Stimulated activated CD4-positive, alpha-beta T cell treated with anti-CD3 and anti-CD28 coated beads, Interleukin-15, amount 100 ng/mL, for 24 hours (primary cell): ENCODE measurements around the gene PPP1R9B.

Source experiments
- DNase-seq: peaks from one replicate; pipeline ENCODE4 v3.0.0-alpha.2; 2020

PPP1R9B gene

DNA sequence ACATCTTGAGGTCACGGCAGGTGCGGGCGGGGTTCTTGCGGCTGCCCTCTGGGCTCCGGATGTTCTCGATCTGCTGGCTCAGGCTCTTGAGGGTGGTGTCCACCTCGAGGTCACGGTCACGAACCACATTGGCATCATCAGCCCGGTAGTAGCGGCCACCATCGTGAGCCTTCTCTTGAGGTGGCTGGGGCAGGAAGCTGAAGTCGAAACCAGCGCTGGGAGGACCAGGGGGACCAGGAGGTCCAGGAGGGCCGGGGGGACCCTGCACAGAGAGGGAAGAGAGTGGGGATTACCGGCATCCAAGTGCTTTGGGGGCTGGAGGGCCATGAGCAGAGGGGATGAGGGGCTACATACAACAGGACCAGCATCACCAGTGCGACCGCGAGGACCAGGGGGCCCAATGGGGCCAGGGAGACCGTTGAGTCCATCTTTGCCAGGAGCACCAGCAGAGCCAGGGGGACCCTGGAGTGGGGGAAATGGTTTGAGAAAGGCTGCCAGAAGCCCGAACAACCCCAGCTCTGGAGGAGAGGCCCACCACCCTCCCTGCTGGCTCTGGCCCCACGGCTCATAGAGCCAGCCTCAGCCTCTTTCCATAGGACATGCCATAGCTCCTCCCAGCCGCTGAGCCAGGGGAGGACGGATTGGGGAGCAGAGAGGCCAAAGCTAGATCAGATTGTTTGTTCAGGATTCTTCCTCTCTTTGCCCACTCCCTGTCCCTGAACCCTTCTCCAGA lies 36.4 kb upstream of the PPP1R9B start:
- no peak for DNase-seq

- DNase-seq, result no peak
Measured at GRCh38 chr17:50185631-50186471, 35.4 kb upstream of the PPP1R9B start.

- DNase-seq, result no peak
Measured at GRCh38 chr17:50184611-50185398, 34.3 kb upstream of the PPP1R9B start.

- no peak for DNase-seq
Measured at GRCh38 chr17:50184064-50184463, 33.6 kb upstream of the PPP1R9B start.

GRCh38 chr17:50183421-50183994 lies 33.0 kb upstream of the PPP1R9B start:
- no peak for DNase-seq

DNA sequence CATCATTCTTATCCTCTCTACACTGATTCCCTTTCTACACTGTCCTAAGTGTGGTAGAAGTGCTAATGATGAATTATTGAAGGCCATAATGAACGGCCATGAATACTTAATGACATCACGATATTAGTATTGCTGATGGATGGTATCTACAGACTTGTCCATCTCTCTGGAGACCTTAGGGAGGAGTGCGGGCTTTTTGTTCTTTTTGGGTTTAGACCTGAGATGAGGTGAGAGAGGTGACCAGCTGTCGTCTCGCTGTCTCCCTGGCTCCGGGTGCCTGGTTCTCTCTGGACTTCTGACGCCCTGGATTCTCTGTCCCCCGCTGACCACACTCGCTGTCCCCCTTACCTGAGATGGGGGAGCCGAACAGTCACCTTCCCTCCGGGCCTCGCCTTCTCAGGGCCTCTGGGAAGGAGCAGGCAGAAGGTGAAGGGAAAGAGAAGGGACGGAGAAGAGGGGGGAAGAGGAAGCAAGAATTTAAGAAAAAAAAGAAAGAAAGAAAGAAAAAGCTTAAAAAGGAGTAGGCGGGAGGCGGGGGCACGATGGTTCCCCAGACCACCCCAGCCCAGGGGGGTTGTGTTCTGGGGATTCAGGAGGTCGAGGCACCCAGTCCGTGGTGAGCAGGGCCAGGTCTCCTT lies 32.4 kb upstream of the PPP1R9B start:
- DNase-seq, result no peak

DNA sequence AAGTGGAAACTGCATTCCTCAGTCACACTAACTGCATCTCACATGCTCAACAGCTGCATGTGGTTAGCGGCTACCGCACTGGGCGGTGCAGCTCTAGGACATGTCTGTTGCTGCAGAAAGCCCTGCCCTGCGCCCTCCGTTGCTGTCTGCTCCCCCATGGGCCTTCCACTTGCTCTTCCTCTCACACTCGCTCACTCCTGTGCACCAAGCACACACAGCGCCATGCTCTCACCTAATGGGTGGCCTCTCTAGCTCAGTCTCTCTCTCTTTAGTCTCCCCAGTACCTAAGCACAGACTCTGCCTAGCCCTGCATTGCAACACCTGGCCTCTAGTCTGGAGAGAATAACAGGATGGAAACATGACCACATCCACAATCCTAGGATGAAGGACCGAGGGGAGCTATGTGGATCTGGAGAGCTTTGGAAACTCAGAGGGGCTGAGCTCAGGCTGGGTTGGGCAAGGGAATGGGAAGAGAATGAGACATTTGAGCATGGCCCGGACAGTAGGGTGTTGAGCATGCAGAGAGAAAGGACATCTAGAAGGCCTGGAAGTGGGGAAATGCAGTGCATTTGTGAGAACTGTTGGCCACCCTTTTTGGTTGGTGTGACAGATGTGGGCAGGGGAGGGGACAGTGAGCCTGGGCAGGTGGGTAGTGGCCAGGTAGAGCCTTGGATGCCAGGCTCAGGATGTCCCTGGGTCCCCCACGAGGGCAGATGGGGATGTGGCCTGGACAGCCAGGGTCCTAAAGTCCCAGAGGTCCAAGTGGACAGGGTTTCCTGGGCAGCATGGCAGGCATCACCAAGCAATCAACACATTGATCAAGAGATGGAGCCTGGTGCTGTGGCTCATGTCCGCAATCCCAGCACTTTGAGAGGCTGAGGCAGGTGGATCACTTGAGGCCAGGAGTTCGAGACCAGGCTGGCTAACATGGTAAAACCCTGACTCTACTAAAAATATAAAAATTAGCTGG lies 31.4 kb upstream of the PPP1R9B start:
- DNase-seq, result no peak

DNA sequence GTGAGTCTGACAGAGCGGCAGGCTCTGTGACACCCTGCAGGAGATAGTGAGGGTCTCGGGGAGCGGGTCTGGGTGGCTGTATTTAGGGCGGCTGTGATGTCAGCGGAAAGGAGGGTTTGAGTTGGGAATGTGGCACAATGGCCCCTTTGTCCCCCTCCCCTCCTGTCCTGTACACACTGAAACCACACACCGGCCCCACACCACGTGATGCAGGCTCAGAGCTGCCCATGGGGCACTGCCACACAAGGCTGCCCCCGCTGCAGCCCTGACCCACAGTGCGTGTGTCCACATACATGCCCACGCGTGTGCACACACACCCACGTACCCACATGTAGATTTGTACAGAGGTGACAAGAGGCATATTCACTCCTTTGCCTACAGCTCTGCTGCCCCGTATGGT lies 30.7 kb upstream of the PPP1R9B start:
- no peak for DNase-seq

DNA sequence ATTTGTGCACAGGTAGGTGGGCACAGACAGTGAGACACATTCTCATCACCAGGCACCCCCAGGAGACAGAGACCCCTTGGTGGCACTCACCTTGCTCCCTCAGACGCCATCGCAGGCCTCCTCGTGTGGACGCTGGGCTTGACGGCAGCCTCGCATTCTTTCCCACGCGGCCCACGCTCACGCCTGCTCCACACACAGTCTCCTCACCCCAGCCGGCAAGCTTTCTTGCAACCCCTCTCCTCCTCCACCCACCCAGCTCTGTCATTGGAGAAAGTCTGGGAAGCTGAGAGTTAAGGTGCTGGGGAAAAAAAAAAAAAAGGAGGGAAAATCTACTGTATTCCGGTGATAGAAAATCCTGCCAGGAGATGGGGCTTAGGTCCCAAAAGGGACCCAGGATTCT lies 30.1 kb upstream of the PPP1R9B start:
- no peak for DNase-seq

DNA sequence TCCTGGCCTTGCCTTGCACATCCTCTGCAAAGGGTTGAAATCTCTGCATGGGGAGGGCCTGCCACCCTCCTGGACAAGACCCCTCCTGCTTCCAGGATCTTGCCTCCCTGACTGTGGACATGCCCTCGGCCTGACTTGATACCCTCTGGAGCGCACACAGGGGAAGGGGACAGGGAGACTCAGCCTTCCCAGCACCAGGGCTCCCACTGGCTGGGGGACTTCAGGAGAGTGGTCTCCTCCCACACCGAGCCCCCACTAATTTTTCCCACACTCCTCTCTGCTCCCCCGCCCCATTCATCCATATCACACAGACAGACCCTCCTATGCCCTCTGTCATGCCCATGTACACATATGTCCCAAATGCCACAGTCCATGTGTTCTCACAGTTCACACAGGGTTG lies 29.6 kb upstream of the PPP1R9B start:
- no peak for DNase-seq

GRCh38 chr17:50177983-50178834 lies 27.7 kb upstream of the PPP1R9B start:
- peak; percentile 66 for DNase-seq

DNA sequence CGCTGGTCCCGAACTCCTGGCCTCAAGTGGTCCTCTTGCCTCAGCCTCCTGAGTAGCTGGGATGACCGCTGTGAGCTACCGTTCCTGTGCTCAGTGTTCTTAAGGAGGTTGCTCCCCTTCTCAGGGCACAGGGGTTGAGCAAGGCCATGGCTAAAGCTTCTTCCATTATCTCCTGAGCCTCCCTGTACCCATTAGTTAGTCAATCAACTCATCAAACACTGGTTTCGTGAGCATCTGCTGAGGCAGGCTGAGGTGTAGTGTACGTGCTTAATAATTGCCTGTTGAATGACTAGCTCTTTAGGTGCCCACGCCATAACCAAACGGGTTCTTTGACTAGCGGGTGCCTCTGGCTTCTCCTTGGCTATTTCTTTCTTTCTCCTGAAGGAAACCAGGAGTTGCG lies 27.0 kb upstream of the PPP1R9B start:
- DNase-seq, result no peak

GRCh38 chr17:50176559-50177357 lies 26.3 kb upstream of the PPP1R9B start:
- DNase-seq, result no peak

DNA sequence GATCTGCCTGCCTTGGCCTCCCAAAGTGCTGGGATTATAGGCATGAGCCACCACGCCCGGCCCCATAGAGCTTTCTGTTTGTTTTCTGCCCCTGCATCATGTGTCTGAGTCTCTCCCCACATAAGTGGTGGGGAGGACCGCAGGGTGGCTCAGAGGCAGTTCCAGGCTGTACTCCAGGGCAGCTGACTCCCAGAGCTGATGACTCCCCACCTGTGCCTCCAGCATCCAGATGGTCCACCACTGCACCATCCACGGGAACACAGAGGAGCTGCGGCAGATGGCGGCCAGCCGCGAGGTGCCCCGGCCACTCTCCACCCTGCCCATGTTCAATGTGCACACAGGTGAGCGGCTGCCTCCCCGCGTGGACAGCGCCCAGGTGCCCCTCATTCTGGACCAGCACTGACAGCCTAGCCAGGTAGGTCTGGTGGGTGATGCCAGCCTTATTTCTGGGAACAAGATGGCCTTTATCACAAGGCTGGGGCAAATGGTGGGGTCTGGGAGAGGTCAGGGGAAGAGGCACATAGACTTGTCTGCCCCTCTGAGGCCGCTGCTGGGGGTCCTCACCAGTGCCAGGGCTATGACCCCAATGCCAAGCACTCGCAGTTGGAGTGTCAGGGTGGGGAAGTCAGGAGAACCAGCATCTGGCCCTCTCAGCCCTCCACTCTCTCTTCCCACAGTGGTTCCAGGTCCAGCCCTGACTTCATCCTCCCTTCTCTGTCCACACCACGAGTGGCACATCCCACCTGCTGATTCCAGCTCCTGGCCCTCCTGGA lies 24.7 kb upstream of the PPP1R9B start:
- DNase-seq, result no peak

DNA sequence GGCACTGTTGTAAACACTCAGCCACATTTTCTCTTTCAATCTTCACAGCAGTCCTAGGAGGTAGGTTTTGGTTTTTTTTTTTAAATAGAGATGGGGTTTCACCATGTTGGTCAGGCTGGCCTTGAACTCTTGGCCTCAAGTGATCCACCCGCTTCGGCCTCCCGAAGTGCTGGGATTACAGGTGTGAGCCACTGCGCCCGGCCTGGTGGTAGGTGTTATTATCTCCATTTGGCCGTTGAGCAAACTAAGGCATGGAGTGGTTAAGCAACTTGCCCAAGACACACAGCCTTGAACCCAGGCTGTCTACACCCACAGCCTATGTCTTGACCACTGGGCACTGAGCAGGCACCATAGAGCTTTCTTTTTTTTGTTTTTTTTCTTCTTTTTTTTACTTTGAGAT lies 24.0 kb upstream of the PPP1R9B start:
- DNase-seq, result no peak

- DNase-seq, result no peak
Measured at GRCh38 chr17:50173335-50173941, 23.0 kb upstream of the PPP1R9B start.

- DNase-seq, result no peak
Measured at GRCh38 chr17:50172936-50173334, 22.5 kb upstream of the PPP1R9B start.

- no peak for DNase-seq
Measured at GRCh38 chr17:50172130-50172529, 21.7 kb upstream of the PPP1R9B start.
